HuH-7 (cell line): ENCODE data around the gene PHF21B.
"Not testable (repeated sequence)": the region's sequence is repeated elsewhere in the genome, so short reads cannot be mapped to it uniquely, and the experiment has no call there.

Experiments used
- DNase-seq: peaks from one replicate; pipeline ENCODE4 v3.0.0; 2011; ENCODE audit warnings: low spot score

PHF21B gene

GRCh38 chr22:44933666-44934453, 75.9 kb downstream of the PHF21B start:
- no peak for DNase-seq

- DNase-seq = no peak
These were observed 77.3 kb downstream of the PHF21B start for GRCh38 chr22:44932493-44932892.

- no peak for DNase-seq
These were observed 78.0 kb downstream of the PHF21B start for GRCh38 chr22:44931766-44932165.

GRCh38 chr22:44931077-44931540, 78.7 kb downstream of the PHF21B start:
- no peak for DNase-seq

GRCh38 chr22:44930711-44931035, 79.1 kb downstream of the PHF21B start:
- no peak for DNase-seq

- DNase-seq = no peak
These were observed 79.6 kb downstream of the PHF21B start for GRCh38 chr22:44930016-44930710.

GRCh38 chr22:44929359-44930015, 80.3 kb downstream of the PHF21B start:
- DNase-seq = no peak

- DNase-seq = no peak
These were observed 81.0 kb downstream of the PHF21B start for GRCh38 chr22:44928711-44929358.

GRCh38 chr22:44928136-44928463, 81.7 kb downstream of the PHF21B start:
- DNase-seq = no peak

- no peak for DNase-seq
These were observed 82.2 kb downstream of the PHF21B start for GRCh38 chr22:44927463-44928135.

- no peak for DNase-seq
These were observed 83.1 kb downstream of the PHF21B start for GRCh38 chr22:44926491-44927415.

GRCh38 chr22:44926124-44926475, 83.7 kb downstream of the PHF21B start:
- DNase-seq = no peak

- DNase-seq = no peak
These were observed 84.2 kb downstream of the PHF21B start for GRCh38 chr22:44925465-44926123.

- DNase-seq = no peak
These were observed 85.1 kb downstream of the PHF21B start for GRCh38 chr22:44924710-44925109.

GRCh38 chr22:44924098-44924497, 85.7 kb downstream of the PHF21B start:
- DNase-seq = no peak

- DNase-seq = not testable (repeated sequence)
These were observed 88.0 kb downstream of the PHF21B start for GRCh38 chr22:44921766-44922165.

- DNase-seq = no peak
These were observed 89.6 kb downstream of the PHF21B start for GRCh38 chr22:44920183-44920582.

GRCh38 chr22:44919691-44920090, 90.1 kb downstream of the PHF21B start:
- no peak for DNase-seq

GRCh38 chr22:44918925-44919392, 90.8 kb downstream of the PHF21B start:
- no peak for DNase-seq

GRCh38 chr22:44918166-44918924, 91.5 kb downstream of the PHF21B start:
- no peak for DNase-seq
